22Rv1 (cell line): ENCODE measurements around the gene NAT10.

Experiments
- ZFX ChIP-seq: fragments of 450-650 bp; IDR thresholded peaks from 2 replicates; pipeline ENCODE4 v1.6.1; 2017; ENCODE audit warnings: antibody characterized with exemption, borderline replicate concordance
- TF ChIP-seq, protein P1 (sequence below): fragments of 450-650 bp; IDR thresholded peaks from 2 replicates; pipeline ENCODE4 v1.5.1; 2017; ENCODE audit warnings: mild to moderate bottlenecking

DNA sequence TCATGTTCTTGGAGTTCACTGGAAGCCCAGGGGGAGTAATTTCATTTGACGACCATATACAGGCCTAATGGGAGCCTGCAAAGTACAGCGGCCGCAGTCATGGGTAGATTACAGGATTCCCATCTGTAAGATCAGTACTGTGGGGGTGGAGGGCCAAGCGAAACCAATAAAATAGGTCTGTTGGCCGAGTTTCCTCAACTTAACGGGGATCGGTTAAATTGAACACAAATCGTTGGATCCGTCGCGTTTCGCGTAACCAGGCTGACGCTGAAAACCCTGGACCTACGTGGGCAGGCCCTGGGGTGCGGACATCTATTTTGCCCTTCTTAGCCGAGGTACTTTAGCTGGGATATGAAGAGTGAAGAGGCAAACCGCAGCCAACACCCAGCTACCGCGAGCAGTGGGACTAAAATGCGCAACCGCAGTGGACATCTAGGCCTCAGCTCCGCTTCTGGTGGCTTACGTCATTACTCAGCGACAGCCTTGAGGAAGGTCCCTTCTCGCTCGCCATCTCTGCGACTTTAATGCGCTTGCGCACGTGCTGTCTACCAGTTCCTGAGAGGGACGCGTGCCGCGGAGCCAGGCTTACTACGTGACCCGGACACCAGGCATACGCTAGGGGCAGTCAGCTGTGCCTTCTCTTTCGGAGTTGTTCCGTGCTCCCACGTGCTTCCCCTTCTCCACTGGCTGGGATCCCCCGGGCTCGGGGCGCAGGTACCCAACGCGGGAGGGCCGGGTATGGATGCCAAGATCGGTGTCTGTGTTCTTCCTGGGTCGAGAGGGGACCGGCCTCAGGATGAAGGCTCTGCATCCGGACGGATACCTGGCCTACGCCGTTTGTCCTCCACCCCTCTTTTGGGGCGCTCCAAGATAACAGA lies at the start of gene NAT10:
- TF ChIP-seq, protein P1, sequence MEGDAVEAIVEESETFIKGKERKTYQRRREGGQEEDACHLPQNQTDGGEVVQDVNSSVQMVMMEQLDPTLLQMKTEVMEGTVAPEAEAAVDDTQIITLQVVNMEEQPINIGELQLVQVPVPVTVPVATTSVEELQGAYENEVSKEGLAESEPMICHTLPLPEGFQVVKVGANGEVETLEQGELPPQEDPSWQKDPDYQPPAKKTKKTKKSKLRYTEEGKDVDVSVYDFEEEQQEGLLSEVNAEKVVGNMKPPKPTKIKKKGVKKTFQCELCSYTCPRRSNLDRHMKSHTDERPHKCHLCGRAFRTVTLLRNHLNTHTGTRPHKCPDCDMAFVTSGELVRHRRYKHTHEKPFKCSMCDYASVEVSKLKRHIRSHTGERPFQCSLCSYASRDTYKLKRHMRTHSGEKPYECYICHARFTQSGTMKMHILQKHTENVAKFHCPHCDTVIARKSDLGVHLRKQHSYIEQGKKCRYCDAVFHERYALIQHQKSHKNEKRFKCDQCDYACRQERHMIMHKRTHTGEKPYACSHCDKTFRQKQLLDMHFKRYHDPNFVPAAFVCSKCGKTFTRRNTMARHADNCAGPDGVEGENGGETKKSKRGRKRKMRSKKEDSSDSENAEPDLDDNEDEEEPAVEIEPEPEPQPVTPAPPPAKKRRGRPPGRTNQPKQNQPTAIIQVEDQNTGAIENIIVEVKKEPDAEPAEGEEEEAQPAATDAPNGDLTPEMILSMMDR, result peak; percentile 20; the same call in 1 of the 2 replicates
- no peak for TF ChIP-seq ZFX
